ENCODE data around the gene MCUR1. TPM values are rescaled to one million over a fixed set of nuclear protein-coding genes. Genes with fewer than 3 reads are reported as not detected.

Gene MCUR1
- total and polyA plus RNA-seq, 9 of the 15 experiments (the other 6 are each of a cell fraction or from before 2014, with no cell fraction given): 5.1 to 60.2 (median 41.4) TPM

DNA sequence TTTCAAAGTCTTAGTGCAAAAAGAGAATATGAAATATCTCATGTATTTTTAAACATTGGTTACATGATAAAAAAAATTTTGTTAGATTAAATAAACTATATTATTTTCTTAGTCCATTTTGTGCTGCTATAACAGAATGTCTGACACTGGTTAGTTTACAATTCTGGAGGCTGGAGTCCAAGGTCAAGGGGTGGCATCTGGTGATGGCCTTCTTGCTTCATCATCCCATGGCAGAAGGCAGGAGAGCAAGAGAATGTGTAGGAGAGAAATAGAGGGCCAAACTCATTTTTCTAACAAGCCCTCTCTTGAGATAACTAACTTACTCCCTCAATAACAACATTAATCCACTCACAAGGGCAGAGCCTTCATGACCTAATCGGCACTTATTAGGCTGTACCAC lies 11.5 kb upstream of the MCUR1 start (continued):
- TF ChIP-seq, protein P1, sequence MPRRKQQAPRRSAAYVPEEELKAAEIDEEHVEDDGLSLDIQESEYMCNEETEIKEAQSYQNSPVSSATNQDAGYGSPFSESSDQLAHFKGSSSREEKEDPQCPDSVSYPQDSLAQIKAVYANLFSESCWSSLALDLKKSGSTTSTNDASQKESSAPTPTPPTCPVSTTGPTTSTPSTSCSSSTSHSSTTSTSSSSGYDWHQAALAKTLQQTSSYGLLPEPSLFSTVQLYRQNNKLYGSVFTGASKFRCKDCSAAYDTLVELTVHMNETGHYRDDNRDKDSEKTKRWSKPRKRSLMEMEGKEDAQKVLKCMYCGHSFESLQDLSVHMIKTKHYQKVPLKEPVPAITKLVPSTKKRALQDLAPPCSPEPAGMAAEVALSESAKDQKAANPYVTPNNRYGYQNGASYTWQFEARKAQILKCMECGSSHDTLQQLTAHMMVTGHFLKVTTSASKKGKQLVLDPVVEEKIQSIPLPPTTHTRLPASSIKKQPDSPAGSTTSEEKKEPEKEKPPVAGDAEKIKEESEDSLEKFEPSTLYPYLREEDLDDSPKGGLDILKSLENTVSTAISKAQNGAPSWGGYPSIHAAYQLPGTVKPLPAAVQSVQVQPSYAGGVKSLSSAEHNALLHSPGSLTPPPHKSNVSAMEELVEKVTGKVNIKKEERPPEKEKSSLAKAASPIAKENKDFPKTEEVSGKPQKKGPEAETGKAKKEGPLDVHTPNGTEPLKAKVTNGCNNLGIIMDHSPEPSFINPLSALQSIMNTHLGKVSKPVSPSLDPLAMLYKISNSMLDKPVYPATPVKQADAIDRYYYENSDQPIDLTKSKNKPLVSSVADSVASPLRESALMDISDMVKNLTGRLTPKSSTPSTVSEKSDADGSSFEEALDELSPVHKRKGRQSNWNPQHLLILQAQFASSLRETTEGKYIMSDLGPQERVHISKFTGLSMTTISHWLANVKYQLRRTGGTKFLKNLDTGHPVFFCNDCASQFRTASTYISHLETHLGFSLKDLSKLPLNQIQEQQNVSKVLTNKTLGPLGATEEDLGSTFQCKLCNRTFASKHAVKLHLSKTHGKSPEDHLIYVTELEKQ (CRISPR knock-in tag; IDR thresholded peaks at IDR 0.05): no peak
- no peak for TF ChIP-seq TBL1XR1 (IDR thresholded peaks at IDR 0.05; ENCODE audit: low read length in 2 of 2)
- TF ChIP-seq, protein P2, sequence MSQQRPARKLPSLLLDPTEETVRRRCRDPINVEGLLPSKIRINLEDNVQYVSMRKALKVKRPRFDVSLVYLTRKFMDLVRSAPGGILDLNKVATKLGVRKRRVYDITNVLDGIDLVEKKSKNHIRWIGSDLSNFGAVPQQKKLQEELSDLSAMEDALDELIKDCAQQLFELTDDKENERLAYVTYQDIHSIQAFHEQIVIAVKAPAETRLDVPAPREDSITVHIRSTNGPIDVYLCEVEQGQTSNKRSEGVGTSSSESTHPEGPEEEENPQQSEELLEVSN (IDR thresholded peaks at IDR 0.05; ENCODE audit: borderline replicate concordance in 1 of 2, extremely low read depth in 1 of 2, insufficient read depth in 1 of 2, insufficient read length in 1 of 2, low read depth in 1 of 2, low read length in 1 of 2, poor library complexity in 1 of 2, severe bottlenecking in 1 of 2): no peak
- no peak for TF ChIP-seq HNRNPH1 (optimal IDR thresholded peaks at IDR 0.05; ENCODE audit: low read depth, low read length)
- TF ChIP-seq SNRNP70 (optimal IDR thresholded peaks at IDR 0.05; ENCODE audit: low read depth, low read length): no peak
- no peak for TF ChIP-seq RBBP5 (IDR thresholded peaks at IDR 0.05; ENCODE audit: borderline replicate concordance, insufficient read depth, low read length, poor library complexity, severe bottlenecking)
- TF ChIP-seq NR2C2 (CRISPR knock-in tag; IDR thresholded peaks at IDR 0.05): no peak
- TF ChIP-seq NR2C2 (tag; IDR thresholded peaks at IDR 0.05): no peak

All from K562 (cell line).